Measurements from ENCODE around the gene SUPT7L.
"Not testable (repeated sequence)": the region's sequence is repeated elsewhere in the genome, so short reads cannot be mapped to it uniquely, and the experiment has no call there.

Gene SUPT7L

DNA sequence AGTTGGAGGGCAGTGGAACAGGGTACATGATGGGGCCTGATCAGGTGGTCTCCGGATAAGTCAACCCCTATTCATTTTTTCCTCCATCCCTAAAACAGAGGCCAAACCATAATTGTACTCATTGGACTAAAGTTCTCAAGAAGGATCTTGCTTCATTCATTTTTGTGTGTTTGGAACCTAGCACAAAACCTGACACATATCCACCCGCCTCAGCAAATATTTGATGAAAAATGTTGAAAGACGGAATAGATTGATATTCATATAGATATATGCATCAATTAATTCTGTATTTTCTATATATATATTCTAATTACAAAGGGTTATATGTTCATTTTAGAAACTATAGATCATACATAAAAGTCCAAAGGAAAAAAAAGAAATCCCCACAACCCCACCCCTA lies 22.2 kb upstream of the SUPT7L start:
- no peak for DNase-seq (ENCODE audit: low read depth)

DNA sequence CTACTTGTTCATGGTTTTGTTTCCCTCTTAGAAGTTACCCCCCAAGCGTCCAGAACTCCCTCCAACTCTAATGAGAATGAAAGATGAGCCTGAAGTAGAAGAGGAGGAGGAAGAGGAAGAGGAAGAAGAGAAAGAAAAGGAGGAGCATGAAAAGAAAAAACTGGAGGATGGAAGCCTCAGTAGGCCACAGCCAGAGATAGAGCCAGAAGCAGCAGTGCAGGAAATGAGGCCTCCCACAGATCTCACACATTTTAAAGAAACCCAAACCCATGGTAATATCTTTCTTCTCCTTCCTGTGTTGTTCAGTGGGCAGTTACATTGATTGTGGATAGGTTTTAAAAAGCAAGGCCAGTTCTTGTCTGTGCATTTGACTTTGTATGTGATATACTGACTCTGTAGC lies 21.6 kb upstream of the SUPT7L start:
- not testable (repeated sequence) for DNase-seq (ENCODE audit: low read depth)

DNA sequence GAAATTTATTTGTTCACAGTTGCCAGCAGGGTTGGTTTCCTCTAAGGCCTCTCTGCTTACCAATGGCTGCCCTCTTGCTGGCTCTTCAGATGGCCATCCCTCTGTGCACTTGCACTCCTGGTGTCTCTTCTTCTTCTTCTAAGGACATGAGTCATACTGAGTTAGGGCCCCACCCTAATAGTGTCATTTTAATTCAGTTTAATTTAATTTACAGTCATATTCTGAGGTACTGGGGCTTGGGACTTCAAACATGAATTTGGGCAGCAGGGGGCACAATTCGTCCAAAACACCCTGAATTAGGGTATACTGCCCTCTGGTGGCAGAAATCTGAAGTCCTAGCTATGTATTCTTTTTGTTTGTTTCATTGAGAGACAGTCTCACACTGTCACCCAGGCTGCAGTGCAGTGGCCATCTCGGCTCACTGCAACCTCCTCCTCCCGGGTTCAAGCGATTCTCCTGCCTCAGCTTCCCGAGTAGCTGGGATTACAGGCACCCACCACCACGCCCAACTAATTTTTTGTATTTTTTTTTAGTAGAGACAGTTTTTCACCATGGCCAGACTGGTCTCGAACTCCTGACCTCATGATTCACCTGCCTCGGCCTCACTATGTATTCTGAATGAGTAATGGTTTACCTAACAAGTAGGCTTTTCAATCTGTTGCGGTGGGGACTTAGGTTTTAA lies 20.1 kb upstream of the SUPT7L start:
- peak; percentile 87 for DNase-seq (ENCODE audit: low read depth)

DNA sequence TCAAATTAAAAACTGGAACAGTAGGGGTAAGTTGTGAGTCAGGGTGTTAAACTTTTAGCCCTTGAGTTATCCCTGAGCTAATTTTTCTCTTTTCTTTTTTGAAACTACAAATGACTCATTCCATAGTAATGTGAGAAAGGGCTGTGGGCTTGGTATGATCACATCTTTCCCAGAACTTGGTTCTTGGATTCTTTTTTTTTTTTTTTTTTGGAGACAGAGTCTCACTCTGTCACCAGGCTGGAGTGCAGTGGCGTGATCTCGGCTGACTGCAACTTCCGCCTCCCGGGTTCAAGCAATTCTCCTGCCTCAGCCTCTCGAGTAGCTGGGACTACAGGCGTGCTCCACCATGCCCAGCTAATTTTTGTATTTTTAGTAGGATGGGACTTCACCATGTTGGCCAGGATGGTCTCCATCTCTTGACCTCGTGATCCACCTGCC lies 18.9 kb upstream of the SUPT7L start:
- DNase-seq (ENCODE audit: low read depth), result not testable (repeated sequence)

DNA sequence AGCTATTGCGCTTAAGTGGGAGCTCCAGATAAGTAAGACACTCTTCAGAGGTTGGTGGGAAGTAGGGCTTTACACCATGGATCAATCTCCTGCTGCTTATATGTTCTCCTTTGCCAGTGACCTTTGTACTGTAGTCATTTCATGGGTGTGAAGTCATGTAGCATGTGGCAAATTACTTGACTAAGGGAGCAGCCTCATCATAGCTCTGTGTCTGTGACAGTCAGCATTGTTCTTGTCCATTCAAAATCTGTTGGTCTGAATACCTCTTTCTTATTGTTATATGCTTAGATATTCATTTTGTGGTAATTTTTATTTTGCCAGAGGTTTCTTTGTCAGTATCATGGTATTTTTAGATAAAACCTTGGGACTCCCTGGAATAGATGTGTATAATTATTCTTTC lies 18.4 kb upstream of the SUPT7L start:
- DNase-seq (ENCODE audit: low read depth), result no peak

DNA sequence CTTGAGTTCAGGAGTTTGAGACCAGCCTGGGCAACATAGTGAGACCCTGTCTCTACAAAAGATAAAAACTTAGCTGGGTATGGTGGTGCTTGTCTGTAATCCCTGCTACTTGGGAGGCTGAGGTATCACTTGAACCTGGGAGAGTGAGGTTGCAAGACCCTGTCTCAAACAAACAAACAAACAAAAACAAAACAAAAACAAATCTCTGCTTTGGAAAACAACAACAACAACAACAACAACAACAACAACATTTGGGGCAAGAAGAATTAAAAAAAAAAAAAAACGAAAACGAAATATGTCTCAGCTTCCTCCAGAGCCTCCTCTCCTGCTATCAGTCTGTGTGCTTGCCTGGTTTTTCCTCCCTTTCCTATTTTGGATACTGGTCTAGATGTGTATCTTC lies 17.2 kb upstream of the SUPT7L start:
- DNase-seq (ENCODE audit: low read depth), result no peak

DNA sequence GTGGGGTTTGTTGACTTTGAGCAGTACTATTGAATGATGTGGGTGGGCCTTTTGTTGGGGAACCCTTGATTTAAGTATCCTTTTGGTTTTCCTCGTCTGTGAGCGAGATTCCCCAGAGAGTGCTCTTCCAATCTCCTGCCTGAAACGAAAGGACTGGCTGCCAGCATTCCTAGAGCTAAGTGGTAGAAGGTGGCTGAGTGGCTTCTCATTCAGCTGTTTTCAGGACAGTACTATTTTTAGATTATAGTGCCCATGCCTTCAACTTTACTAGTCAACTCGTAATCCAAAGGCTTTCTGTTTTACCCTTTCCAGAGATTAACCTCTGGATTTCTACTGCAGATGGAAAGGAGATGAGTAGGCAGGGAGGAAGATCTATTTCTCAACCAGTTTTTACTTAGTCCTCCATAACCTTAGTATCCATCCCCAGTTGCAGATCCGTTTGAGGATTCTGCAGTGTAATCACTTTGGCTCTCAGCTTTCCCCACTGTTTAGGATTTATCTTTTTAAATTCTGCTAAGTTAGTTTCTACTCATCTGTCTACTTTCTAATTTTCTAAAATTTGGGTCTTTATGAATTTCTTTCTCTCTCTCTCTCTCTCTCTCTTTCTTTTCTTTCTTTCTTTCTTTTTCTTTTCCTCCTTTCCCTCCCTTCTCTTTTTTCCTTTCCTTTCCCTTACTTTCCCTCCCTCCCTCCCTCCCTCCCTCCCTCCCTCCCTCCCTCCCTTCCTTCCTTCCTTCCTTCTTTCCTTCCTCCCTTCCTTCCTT lies 9.5 kb upstream of the SUPT7L start:
- no peak for DNase-seq (ENCODE audit: low read depth)

DNA sequence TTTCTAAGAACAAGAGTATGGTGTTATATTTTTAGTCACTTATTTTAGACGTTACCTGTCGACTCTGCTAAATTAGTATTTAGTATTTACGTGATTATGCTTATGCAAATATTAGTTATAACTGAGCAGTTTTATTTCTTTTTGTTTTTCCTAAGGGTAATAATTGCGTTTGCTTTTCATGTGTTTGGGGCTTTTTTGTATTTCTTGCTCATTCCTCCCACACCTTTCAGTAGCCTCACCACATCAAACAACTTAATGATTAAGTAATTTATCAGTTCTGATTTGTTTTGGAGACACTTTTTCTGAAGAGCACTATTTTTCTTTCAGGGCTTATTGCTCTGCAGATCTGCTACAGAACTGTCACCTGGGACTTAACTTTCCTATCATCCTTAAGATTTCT lies 7.8 kb upstream of the SUPT7L start:
- DNase-seq (ENCODE audit: low read depth), result no peak

DNA sequence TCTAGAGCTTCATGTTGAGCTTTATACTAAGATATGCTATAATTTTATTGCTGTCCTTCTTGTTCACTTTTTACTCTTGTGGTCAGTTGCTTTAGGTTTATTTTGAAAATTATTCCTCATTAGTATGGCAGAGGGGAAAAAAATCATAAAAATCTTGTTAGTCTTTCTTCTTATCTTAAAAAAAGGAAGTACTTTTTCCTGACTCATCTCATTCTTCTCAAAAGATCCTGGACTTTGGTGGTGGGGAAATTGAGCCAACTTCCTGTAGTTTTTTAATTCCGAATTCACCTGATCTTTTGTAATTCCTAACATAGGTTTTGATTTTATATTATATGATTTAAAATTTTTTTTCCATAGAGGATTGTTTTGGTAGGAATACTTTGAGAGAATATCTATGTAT lies 4.0 kb upstream of the SUPT7L start:
- no peak for DNase-seq (ENCODE audit: low read depth)

DNA sequence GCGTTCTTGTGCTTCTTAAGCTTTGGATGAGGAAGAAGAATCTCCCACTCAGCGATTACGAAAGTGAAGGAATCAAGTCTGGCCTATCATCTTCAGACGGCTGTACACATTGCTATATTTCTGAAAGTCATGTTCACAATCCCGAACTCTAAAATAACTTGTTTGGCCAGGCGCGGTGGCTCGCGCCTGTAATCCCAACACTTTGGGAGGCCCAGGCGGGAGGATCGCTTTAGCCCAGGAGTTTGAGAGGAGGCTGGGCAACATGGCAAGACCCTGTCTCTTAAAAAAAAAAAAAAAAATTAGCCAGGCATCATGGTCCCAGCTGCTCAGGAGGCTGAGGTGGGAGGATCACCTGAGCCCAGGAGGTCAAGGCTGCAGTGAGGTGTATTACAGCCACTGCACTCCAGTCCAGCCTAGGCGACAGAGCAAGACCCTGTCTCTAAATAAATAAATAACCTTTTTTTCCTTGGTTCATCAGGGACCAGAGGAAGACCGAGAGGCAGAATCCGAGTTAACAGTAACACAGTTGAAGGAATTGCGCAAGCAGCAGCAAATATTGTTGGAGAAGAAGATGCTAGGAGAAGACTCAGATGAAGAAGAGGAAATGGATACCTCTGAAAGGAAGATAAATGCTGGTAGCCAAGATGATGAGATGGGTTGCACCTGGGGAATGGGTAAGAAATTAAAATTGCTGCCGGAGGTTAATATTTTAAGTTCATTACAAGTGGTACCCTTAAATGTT lies 1.4 kb upstream of the SUPT7L start:
- no peak for DNase-seq (ENCODE audit: low read depth)

DNA sequence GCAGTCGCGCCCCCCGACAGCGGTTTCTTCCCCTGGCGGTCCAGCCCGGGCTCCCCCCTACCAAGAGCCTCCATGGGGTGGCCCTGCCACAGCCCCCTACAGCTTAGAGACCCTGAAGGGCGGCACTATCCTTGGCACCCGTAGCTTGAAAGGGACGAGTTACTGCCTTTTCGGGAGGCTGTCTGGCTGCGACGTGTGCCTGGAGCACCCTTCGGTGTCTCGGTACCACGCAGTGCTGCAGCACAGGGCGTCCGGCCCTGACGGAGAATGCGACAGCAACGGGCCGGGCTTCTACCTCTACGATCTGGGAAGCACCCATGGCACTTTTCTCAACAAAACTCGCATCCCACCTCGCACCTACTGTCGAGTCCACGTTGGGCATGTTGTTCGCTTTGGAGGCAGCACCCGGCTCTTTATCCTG lies 750 bp upstream of the SUPT7L start:
- no peak for DNase-seq (ENCODE audit: low read depth)

DNA sequence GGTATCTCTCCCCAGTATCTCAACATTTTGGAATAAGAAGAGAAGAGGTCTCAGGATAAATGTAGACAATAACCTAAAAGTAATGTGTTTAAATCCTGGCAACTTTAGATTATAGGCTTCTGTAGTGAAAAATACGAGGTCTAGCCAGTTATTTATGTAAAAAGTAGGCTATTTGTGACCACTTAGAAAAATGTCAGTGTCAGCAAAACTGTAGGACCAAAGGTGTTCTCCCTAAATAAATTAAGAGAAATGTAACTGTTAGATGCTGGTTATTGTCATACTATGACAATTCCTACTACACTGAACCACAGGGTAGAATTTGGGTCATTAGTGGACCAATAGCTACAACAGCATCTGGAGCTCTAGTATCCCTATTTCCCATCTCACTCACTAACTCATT lies 2.0 kb downstream of the SUPT7L start:
- DNase-seq (ENCODE audit: low read depth), result no peak

DNA sequence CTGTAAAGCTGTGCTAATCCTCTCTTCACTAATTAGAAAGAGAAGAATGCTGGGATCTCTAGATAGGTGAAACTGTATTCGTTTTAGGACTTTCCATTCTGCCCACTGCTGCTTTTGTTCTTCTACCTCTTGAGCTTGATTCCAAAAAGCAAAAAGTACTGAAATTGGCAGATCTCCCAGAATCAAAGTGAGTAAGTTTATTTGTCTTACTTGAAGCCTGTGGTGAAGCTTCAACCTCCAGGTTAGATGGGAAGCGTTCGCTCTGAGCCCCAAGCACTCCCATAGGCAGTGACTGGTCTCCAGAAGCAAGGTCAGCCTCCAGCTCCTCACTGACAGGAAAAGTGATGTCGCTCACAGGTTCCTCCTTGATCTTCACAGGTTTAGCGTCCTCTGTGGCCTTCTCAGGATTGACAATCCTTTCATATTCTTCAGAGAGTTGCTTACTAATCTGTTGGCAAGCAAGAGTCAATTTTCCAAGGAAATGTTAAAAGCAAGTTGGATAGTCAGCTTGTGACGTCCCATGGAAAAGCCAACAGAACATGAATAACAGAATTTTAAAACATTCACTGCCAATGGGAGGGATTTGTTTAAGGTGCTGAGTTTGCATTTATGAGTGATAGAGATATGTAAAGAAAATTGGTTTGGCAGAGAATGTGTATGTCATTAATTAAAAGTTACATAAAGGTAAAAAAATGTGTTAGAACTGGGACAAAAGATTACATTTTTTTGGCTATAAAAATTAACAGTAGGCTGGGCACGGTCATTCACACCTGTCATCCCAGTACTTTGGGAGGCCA lies 8.1 kb downstream of the SUPT7L start:
- DNase-seq (ENCODE audit: low read depth), result no peak

DNA sequence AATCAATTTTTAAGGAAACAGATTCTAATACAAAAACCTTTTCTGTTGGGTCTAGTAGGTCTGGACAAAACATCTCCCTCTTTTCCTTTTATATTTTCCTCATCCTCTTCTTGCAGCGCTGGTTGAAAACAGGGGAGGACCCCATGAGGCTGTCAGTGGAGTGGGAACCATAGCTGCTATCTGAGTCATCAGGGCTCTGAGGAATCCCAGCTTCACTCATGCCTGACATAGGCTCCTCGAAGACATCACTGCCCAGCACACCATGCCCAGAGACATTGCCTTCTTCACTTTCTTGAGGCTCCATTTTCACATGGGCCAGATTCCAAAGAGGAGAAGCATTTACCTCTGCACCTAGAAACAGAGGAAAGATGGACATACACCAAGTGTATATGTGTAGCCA lies 10.0 kb downstream of the SUPT7L start:
- no peak for DNase-seq (ENCODE audit: low read depth)

DNA sequence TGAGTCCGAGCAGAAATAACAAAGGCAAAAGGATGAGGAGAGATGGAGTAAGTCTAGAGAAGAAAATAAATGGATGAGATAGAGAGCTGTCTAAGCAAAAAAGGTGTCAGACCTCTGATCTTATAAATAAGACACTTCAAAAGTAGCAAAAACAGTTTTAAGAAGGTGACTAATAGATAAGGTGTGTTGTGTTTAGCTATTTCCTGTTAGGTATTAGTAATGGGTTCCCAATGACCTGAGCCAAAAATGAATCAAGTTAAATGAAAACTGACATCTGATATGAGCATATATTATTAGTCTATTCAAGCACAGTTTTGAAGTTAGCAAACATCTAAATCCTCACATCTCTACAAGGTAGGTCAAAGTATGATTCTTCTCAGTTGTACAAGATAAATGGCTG lies 10.6 kb downstream of the SUPT7L start:
- DNase-seq (ENCODE audit: low read depth), result no peak

DNA sequence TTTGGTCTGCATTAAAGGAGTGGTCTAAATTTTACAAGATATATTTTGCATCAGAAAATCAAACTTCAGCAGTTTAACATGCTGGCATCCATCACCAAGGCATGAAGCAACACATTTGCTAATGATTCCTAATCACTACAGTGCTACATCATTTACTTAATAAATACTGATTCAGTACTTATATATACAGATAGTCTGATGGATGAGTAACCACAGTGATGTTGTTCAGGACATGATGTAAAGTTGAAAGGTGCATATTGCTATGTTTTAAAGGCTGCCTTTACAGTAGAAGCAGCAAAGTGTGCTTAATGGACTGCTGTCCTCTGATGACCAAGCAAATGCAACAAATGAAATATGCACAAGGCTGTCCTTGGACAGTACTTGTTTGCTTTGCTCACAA lies 11.1 kb downstream of the SUPT7L start:
- DNase-seq (ENCODE audit: low read depth), result no peak

DNA sequence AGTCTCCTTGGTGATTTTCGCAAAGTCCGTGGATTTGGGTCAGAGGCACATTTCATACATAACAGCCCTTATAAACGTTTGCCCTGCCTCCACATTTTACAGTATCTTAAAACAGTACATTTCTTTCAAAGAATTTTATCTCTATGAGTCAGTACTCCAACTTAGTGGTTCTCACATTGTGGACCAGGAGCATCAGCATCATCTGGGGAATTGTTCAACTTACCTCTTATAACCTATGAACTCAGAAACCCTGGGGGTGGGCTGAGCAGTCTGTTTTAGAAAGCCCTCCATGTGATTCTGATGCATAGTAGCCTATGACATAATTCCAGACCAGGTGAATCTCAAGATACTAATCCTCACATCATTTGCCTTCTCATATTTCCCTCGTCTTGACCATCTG lies 12.4 kb downstream of the SUPT7L start:
- no peak for DNase-seq (ENCODE audit: low read depth)

DNA sequence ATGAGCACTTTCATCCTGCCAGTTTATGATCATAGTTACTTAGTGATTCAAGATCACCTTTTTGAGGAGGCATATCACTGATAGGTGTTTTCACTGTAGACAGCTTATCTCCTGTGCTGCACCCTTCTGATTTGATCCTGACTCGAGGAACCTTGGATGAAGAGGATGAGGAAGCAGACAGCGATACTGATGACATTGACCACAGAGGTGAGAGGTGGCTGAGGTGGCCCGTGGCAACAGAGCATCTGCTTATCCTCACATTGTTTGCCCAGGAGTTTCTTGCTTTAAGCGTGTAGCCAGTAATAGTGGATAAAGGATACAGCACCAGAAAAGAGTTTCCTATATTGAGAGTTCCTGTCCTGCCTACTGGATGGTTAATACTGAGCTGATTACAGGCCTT lies 15.7 kb downstream of the SUPT7L start:
- no peak for DNase-seq (ENCODE audit: low read depth)

DNA sequence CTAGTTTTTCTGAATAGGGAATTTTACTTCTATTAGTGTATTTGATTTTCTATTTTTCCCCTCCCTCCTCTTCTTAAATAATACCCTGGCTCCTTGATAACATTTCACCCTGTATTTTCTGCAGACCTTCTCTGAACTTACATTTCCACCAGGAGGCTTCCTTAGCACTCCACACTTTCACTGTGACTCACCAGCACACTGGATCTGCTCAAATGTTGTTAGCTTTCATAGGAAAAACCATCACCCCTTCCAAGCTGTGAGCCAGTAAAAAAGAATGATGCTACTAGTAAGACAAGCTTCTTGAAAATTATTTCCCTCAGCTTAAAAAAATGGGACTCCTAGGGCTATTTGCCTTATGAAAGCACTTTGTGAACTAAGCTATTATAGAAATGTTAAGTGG lies 16.1 kb downstream of the SUPT7L start:
- no peak for DNase-seq (ENCODE audit: low read depth)

DNA sequence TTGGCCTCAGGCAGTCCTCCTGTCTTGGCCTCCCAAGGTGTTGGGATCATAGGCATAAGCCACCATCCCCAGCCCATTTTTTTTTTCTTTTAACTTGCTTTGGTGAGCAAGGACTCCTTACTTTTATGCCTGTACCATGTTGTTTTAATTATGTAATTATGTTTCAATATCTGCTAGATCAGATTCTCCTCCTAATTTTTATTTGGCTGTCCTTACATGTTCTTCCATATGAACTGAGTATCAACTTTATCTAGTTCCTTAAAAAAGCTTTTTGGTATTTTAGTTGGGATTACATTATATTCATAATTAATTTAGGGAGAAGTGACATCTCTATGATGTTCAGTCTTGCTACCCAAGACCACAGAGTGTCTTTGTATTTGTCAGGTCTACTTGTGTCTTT lies 18.2 kb downstream of the SUPT7L start:
- DNase-seq (ENCODE audit: low read depth), result no peak

DNA sequence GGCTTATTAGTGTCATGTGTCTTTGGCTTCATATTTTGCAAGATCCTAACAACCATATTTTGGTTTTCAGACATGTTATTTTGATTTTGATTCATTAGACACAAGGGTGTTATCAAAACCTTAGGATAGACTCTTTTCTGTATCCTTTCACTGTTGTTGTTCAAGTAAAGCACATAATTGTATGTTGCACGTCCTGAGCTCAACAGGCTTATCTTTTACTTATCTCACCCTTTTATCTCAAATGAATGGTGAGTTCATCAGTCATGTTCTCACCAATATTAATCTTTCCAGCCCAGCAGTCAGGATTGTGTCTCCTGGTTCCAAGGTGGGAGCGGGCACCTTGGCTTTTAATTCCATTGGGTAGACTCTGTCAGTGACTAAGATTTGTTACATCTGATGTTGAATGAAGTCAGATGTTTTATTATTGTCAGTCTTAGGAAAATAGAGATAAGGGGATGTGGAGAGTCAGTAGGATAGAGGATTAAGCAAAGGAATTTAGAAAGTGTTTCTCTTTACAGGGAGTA lies 22.6 kb downstream of the SUPT7L start:
- no peak for DNase-seq (ENCODE audit: low read depth)

DNA sequence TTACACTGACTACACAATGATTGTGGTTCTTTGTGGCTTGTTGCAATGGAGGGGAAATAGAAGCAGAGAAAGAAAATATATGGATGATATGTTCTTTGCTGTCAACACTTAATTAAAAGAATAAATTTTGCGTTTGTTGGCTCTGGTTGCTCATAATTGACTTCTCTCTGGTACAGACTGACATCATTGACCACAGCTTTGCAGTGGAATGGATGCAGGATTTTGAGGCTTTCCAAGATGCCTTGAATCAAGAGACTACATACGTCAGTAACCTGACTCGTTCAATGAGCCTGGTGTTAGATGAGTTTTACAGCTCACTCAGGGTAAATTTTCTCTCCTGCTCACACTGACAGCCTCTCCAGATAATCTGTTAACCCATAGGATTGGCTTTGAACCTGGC lies 24.7 kb downstream of the SUPT7L start:
- no peak for DNase-seq (ENCODE audit: low read depth)
